ENCODE data around the gene RNF213.
"Not testable (repeated sequence)": the region's sequence is repeated elsewhere in the genome, so short reads cannot be mapped to it uniquely, and the experiment has no call there.

Gene RNF213

DNA sequence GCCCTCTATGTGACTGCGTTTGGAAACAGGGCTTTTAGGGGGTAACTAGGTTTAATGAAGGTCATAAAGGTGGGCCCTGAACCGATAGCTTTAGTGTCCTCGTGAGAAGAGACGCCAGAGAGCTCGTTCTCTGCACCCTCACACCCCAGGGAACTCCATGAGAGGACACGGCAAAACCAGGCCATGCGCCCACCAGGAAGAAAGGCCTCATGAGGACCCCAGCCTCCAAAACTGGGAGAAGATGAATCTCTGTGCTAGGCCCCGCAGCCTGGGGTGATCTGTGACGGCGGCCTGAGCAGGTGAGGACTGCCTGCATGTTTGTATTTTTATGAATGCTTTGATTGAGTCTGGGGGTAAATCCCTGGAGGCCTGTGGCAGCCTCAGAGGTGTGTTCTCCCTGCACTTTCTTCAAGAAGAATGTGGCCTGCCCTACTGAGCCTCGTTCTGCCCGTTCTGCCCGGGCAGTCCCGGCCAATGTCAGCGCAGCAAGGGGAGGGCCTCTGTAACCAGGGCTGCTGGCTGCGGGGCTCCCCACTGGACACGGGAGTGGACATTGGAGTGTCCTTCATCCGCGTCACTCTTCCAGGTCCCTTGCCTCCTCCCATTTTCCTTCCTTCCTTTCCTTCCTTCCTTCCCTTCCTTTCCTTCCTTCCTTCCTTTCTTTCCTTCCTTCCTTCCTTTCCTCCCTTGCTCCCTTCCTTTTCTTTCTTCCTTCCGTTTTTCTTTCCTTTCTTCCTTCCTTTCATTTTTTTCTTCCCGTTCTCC lies 6.8 kb upstream of the RNF213 start:
- DNase-seq, result no peak

DNA sequence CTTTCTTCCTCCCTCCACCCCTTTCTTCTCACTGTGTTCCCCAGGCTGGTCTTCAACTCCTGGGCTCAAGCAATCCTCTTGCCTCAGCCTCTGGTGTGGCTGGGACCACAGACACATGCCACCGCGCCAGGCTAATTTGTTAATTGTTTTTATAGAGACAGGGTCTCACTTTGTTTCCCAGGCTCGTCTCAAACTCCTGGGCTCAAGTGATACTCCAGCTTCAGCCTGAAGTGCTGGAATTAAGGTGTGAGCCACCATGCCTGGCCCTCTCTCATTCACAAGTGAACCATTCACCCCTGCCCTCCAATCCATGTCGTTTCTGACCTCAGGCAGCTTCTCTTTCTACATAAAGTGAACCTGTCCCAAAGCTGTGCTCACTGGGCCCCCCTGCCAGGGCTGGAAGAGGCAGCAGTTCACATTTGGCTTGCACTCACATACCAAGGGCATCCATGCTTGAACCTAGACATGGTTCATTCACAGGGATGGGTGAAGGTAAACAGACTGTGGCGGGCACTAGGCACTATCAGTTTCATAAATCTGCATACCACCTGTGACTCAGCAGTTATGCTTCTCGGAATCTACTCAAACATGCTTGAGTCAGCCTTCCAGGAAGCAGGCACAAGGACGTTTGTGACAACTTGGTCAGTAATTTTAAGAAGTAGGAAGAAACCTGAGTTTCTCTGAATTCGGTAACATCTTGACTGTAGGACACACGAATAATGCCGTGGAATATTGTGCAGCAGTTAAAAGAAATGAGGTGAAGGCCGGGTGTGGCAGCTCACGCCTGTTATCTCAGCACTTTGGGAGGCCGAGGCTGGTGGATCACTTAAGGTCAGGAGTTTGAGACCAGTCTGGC lies 6.0 kb upstream of the RNF213 start:
- DNase-seq, result no peak

DNA sequence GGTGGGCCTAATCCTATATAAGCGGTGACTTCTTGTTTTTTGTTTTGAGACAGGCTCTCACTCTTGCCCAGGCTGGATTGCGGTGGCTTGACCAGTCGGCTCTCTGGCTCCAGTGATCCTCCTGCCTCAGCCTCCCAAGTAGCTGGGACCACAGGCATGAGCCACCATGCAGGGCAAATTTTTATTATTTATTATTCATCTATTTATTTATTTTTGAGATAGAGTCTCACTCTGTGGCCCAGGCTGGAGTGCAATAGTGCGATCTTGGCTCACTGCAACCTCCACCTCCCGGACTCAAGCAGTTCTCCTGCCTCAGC lies 4.7 kb upstream of the RNF213 start:
- no peak for DNase-seq

DNA sequence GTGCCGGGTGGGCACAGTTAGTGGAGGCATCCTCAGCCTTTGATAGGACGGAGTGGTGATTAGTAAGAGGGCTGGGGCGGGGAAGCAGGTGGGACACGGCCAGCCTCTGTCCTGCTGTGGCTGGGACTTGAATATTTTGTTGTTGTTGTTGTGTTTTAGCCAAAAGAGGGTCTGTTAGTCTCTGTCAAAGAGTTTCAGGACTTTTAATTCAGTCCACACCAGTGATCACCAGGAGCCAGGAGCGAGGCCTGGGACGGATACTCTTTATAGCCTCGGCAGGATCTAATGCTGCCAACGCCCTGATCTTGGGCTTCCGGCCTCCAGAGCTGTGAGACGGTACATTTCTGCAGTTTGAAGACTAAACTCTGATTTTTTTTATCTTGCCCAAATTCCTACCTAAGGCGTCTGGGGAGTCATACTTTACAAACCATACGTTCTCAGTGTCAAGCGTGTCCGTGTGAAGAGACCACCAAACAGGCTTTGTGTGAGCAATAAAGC lies 2.9 kb upstream of the RNF213 start:
- DNase-seq, result no peak

DNA sequence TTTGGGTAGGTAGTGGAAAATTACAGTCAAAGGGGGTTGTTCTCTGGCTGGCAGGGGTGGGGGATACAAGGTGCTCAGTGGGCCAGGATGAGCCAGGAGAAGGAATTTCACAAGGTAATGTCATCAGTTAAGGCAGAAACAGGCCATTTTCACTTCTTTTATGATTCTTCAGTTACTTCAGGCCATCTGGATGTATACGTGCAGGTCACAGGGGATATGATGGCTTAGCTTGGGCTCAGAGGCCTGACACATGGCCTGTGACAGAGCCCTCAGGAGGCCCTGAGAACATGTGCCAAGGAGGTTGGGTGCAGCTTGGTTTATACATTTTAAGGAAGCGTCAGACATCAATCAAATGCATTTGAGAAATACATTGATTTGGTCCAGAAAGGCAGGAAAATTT lies 2.4 kb upstream of the RNF213 start:
- not testable (repeated sequence) for DNase-seq

DNA sequence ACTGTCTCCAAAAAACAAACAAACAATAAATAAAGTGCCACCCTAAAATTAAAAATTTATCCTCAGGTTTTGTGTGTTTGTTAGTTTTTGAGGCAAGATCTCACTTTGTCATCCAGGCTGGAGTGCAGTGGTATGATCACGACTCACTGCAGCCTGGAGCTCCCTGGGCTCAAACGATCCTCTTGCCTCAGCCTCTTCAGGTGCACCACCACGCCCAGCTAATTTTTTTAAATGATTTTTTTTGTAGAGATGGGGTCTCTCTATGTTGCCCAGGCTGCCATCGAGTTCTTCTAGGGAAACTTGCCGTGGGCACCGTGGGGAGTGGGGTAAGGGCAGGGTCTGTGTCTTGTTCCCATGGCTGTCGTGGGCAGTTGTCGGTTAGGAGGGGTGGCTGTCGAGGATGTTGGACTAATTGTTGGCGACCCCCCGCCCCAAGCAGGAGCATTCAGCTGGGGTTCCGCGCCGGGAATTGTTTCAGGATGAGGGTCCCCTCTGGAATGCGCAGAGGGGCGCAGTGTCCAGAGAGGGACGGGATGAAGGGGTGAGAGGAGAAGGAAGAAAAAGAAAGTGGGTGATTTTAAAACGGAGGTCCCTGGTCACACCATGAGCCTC lies 1.1 kb upstream of the RNF213 start:
- no peak for DNase-seq

DNA sequence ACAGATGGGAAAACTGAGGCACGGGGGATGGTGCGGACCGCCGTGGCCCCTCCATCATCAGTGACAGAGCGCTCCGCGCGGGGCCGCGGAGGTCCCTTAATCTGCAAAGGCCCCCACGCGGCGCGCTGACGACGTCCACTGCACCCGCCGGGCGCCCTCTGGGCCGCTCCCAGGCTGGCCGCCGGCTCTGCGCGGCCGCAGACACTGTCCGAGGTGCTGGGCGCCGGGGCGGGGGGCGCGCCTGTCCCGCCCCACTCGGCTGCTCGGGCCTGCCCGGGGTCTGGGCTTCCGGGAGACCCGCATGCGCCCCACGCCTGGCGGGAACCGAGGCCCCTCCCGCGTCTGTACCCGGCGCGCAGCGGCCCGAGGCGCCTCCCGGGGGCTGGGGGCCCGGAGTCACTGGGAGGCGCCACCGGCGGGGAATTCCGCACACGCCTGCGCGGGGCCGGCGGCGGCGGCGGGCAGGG lies 550 bp upstream of the RNF213 start:
- DNase-seq, result no peak

DNA sequence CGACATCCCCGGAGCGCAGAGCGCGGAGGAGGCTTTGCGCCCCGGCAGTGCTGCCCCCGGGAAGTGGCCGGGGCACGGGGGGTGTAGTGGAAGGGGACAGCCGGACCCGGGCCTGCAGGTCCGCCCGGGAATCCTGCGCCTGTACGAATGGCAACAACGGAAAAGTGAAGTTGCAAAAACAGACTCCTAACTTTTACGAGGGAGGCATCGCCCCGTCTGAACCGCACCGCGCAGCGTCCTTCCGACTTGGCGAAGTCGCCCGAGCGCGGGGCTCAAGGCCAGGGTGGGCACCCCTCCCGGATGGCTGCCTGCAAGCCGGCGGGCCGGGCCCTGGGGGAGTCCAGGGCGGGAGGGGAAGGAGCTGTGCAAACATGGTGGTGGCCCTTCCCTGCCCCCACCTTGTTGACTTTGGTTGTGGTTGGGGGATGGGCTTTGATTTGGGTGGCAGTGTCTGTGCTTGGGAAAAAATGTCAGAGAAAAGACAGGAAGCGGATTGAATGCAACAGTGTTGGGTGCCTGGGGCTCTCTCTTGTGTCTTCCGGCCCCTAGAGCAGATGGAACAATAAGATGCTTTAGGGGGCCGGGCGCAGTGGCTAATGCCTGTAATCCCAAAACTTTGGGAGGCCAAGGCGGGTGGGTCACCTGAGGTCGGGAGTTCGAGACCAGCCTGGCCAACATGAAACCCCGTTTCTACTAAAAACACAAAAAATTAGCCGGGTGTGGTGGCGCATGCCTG lies 675 bp downstream of the RNF213 start:
- no peak for DNase-seq

DNA sequence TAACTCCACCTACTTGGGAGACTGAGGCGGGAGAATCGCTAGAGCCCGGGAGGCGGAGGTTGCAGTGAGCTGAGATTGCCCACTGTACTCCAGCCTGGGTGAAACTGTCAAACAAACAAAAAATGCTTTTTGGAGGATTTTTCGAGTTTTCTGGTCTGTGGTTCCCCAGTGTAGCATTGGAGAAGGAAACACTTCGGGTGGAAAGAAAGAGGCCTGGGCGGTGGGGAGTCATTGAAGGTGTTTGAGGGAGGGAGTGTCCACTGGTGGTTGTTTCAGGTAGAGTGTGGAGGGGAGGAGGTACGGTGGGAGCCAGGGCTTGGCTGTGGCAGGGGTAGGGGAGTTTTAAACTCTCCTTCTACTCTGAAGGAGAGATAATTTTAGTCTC lies 1.2 kb downstream of the RNF213 start:
- no peak for DNase-seq

DNA sequence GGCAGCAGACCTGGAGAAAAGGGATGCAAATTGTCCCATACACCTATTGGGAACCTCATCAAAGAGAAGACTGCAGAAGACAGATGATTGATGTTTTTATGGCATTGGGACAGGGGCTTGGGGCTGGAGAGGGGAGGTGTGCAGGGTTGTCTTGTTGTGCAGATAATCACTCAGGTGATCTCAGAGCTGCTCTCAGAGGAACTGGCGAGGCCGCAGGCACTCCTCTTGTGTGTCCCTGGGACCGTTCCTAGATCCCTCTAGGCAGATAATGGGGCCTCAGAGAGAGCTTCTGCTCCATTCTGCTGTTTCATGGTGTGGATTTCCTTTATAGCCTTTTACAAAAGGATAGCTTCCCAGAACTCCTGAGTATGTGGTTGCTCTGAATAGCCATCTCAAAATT lies 1.6 kb downstream of the RNF213 start:
- DNase-seq, result no peak

DNA sequence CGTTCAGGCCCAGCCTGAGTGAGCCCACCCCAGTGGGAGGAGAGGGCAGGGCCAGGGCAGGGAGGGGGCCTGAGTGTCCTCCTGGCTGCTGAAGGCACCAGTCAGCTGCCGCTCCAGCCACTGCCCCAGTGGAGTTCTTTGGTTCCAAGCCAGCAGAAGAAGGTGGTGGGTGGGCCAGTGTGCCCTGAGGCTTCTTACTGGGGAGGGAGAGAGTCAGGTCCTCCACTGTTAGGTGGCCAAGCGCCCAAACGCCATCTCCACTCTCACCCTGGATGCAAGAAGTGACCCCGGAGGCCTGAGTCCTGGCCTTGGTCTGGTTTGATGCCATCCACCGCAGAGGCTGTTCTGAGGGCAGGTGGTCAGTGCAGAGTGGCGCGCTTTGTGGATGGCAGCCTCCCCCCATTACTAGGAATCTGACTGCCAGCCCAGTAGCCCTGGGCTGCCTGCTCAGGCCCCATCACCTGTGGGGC lies 2.2 kb downstream of the RNF213 start:
- DNase-seq, result no peak

DNA sequence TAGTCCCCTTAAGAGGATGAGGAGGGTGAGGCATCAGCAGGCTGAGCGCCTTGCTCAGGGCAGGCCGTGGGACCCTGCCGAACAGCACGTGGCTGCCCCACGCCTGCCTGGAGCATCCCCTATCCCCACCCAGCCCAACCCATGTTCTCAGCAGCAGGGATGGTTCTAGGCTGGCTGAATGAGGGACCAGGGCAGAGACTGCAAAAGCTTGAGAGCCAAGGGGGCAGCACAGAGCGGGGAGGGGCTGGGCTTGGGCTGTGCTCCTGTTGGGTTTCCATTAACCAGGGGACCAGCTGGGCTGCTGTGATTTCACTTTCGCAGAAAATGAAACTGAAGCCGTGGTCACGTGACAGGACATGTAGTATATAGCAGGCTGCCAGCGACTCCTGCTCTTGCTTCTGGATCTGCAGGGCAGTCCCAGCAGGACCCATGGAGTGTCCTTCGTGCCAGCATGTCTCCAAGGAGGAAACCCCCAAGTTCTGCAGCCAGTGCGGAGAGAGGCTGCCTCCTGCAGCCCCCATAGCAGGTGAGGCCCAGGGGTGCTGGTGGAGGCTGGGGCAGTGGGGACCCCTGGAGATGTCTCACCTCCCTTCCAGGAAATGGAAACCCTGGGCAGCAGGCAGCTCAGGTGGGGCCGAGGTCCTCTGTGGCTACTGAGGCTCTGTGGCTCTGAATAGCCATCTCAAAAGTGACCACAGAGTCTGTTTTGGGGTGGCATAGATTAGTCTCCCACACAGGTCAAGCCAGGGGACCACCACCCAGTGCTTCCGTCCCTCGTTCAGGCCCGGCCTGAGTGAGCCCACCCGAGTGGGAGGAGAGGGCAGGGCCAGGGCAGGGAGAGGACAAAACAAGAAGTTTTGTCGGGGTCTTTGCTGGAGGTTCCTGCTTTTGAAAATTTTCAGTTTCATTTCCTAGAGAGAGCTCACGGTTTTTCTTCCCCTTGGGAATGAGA lies 2.9 kb downstream of the RNF213 start:
- no peak for DNase-seq

DNA sequence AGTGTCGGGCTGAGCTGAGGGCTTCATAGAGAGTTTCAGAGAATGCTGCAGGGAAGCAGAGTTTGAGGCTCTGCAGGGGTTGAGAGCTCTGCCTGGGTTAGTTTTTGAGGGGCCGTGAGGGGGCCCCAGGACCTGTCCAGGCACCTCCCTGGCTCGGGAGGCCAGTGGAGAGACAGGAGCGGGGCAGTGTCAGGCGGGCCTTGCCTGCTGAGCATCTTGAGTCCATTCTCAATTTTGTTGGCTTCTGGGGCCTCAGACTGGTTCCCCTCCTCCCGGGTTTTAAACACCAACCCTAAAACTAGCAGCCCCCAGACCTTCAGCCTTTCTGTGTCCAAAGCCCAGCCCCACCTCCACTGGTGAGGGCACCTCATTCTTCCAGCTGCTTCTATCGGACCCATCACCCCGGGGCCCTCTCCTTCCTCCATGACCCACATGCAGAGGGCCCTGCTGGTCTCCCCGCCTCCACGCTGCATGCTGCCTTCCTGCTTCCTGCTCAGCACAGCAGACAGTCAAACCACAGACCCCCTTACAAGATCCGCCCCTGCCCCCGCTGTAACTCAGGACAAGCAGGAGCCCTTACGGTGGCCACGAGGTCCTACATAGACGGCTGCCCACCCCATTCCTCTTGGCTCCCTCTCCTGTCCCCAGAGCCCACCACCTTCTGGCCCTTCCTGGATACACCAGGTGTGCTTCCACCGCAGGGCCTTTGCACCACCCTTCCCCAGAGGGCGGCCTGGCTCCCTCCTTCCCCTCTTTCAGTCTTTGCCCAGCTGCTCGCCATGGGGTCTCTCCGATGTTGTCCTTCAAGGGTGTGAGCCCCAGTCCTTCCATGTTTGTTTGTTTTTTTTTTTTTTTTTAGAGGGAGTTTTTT lies 3.8 kb downstream of the RNF213 start:
- no peak for DNase-seq

DNA sequence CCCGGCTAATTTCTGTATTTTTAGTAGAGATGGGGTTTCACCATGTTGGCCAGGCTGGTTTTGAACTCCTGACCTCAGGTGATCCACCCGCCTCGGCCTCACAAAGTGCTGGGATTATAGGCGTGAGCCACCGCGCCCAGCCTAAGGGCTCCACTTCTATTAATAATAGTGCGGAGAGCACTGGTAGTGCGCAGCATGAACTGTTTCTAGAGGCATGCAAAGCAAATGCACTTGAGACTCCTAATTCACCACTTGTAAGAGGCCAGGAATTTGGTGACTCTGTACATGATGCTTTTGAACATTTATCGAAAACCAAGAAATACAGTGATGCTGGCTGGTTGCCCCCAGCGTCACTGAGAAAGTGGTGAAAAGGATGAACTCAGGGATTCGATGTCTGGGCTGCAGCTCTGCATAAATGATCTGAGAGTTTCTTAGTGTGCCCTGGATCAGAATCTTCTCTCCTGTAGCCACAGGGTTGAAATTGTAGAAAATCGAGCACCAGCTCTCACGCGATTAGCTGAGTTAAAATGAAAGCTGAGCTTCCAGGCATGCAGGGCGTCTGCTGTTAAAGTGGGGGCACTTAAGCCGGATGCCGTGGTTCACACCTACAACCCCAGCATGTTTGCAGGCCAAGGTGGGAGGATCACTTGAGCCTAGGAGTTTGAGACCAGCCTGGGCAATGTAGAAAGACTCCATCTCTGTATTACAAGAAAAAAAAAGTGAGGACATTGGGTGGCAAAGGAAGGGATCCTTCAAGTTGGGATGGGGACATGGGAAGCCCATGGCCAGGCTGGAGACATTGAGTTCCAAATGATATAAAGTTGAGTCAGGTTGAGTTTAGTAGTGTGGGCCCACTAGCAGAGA lies 4.8 kb downstream of the RNF213 start:
- no peak for DNase-seq

DNA sequence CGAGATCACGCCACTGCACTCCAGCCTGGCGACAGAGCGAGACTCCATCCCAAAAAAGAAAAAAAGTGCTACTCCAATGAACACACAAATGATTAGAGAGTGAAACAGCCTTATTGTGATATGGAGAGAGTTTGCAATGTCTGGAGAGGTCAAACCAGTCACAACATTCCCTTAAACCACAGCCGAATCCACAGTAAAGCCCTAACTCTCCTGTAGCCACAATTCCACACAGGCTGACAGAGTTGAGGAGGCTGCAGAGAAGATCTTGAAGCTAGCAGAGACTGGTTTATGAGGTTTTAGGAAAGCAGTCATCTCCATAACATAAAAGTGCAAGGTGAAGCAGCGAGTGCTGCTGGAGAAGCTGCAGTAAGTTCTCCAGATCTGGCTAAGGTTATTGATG lies 6.7 kb downstream of the RNF213 start:
- no peak for DNase-seq

DNA sequence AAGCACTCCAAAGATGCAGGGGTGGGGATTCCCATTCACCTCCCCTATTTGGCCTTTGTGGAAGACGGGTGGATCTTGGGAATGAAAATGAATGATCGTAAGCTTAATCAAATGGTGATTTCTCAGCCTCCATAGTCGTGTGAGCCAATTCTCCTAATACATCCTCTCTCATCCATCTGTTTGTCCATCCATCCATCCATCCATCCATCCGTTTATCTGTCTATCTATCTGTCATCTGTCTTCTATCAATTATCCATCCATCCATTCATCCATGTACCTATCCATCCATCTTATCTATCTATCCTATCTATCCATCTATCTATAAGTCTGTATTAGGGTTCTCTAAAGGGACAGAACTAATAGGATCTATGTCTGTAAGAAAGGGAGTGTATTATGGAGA lies 7.8 kb downstream of the RNF213 start:
- no peak for DNase-seq

DNA sequence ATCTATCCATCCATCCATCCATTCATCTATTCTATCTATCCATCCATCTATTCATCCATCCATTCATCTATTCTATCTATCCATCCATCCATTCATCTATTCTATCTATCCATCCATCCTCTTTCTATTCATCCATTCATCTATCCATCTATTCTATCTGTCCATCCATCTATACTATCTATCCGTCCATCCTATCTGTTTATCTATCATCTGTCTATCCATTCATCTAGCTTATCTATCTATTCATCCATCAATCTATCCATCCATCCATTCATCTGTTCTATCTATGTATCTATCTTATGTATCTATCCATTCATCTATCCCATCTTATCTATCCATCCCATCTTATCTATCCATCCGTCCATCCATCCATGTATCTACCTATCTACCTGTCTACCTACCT lies 8.8 kb downstream of the RNF213 start:
- no peak for DNase-seq

DNA sequence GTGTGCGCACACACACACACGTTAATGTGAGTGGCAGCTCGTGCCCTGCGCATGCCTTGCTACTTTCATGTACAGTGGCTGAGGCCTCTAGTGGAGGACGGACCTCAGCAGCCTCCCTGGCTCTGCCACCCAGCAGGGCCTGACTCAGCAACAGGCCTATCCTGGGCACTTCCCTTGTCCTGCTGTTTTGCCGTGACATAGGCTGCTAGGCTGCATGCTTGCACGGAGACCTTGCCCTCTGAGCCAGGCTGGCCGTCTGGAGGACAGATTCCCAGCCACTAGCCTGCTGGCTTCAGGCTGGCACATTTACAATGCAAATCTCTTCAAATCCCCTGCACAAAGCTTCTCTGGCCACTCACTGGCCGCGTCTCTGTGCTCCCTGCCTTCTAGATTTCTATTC lies 9.5 kb downstream of the RNF213 start:
- DNase-seq, result no peak

DNA sequence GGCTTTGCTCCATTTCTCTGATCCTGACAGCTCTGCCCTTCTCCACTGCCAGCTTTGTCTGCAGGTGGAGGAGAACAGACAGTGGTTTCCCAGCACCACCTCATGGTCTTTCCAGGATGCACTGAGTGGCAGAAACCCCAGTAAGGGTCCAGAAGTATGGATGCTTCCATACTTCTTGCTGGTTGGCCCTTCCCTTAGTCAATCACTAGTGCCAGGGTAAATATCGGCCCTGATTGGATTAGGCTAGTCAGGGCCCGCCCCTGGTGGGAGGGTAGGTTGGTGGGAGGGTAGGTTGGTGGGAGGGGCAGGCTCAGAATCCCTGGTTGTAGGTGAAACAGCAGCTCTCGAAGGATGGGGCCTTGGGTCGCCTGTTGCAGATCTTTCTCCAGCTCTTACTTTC lies 10.2 kb downstream of the RNF213 start:
- no peak for DNase-seq

DNA sequence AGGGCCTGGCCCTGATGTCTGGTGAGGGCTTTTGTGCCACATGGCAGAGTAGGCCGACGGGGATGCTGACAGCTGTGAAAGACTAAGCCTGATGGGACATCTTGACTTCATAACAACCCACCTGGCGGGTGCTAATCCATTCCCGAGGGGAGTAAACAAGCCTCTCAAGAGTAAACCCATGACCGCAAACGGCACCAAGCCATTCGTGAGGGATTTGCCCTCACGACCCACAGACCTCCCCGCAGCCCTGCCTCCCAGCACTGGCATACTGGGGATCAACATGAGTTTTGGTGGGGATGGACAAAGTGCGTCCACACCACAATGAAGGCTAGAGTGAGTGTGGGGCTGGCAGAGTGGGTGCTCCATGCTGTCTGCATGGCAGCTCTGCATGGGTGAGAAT lies 11.7 kb downstream of the RNF213 start:
- DNase-seq, result no peak
